Activated CD8-positive, alpha-beta memory T cell treated with anti-CD3 and anti-CD28 coated beads, Interleukin-2, amount 50 U/mL, for 48 hours (primary cell): Measurements from ENCODE around the gene MACO1.
"Not testable (repeated sequence)": the region's sequence is repeated elsewhere in the genome, so short reads cannot be mapped to it uniquely, and the experiment has no call there.

Experiments used
- DNase-seq: peaks from one replicate; pipeline ENCODE4 v3.0.0-alpha.2; 2020

The MACO1 gene

GRCh38 chr1:25425098-25426085 is 5.3 kb upstream of the MACO1 start:
- no peak for DNase-seq

GRCh38 chr1:25427696-25428095 is 3.0 kb upstream of the MACO1 start:
- no peak for DNase-seq

- DNase-seq = no peak
These were observed 2.1 kb upstream of the MACO1 start for GRCh38 chr1:25428475-25429166.

GRCh38 chr1:25430967-25431881 is 527 bp downstream of the MACO1 start:
- no peak for DNase-seq

GRCh38 chr1:25431955-25432719 is 1.4 kb downstream of the MACO1 start:
- DNase-seq = no peak

- no peak for DNase-seq
These were observed 2.2 kb downstream of the MACO1 start for GRCh38 chr1:25432749-25433388.

GRCh38 chr1:25433389-25434186 is 2.9 kb downstream of the MACO1 start:
- DNase-seq = no peak

- DNase-seq = no peak
These were observed 4.9 kb downstream of the MACO1 start for GRCh38 chr1:25435397-25436108.

GRCh38 chr1:25437672-25438071 is 7.0 kb downstream of the MACO1 start:
- no peak for DNase-seq

- DNase-seq = no peak
These were observed 8.6 kb downstream of the MACO1 start for GRCh38 chr1:25439287-25439686.

- no peak for DNase-seq
These were observed 11.5 kb downstream of the MACO1 start for GRCh38 chr1:25442178-25442577.

- DNase-seq = no peak
These were observed 12.5 kb downstream of the MACO1 start for GRCh38 chr1:25443030-25443699.

- not testable (repeated sequence) for DNase-seq
These were observed 13.9 kb downstream of the MACO1 start for GRCh38 chr1:25444604-25445003.

GRCh38 chr1:25445993-25446538 is 15.4 kb downstream of the MACO1 start:
- DNase-seq = no peak

GRCh38 chr1:25447547-25447946 is 16.9 kb downstream of the MACO1 start:
- DNase-seq = no peak

GRCh38 chr1:25450891-25451290 is 20.2 kb downstream of the MACO1 start:
- DNase-seq = no peak

GRCh38 chr1:25451908-25452307 is 21.2 kb downstream of the MACO1 start:
- no peak for DNase-seq

- DNase-seq = no peak
These were observed 25.8 kb downstream of the MACO1 start for GRCh38 chr1:25456502-25456901.
